Stimulated activated CD8-positive, alpha-beta memory T cell treated with anti-CD3 and anti-CD28 coated beads, Interleukin-15, amount 100 ng/mL, for 4 hours (primary cell): ENCODE results near the gene PHRF1.

ENCODE experiments used
- DNase-seq, 2 donors: peaks; one replicate each; pipeline ENCODE4 v3.0.0-alpha.2; 2020; ENCODE audit warnings: low read depth in 2 of 2

PHRF1 gene

DNA sequence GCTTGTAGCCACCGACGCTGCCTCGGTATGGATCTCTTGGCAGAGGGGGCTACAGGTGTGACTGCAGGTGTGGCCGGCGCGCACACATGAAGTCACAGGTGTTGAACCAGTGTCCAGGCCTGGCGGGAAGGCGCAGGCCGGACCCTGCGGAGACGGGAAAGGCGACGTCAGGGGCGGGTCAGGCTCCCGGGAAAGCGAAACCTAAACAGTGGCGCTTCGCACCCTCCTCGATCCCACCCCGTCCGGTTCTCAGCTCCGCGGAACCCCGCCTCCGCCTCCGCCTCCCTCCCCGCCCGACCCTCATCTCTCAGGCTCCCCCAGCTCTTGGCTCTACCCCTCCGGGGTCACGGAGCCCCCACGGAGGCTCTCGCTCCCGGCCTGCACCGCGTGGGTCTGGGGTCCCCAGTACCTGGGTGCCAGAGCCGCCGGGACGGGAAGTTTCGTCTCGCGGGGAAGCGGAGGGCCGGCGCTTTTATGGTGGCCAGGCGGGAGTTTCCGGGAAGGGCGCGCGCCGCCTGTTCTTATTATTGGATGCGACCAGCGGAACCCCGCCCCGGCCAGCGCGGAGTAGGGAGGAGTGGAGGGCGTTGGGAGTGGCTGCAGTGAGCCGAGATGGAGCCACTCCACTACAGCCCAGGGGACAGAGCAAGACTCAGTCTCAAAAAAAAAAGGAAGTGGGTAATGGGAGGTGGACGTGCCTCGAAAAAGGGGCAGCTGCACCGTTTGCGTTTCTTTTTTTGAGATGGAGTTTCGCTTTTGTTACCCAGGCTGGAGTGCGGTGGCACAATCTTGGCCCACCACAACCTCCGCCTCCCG is 39.4 kb downstream of the PHRF1 start, which contains the start of gene IRF7:
TSS of gene IRF7 (minus strand) at position 447 of the 816 bp plus-strand sequence. CDS start 586 bp downstream, outside the sequence.
- DNase-seq, result peak; percentile 67 to 71

DNA sequence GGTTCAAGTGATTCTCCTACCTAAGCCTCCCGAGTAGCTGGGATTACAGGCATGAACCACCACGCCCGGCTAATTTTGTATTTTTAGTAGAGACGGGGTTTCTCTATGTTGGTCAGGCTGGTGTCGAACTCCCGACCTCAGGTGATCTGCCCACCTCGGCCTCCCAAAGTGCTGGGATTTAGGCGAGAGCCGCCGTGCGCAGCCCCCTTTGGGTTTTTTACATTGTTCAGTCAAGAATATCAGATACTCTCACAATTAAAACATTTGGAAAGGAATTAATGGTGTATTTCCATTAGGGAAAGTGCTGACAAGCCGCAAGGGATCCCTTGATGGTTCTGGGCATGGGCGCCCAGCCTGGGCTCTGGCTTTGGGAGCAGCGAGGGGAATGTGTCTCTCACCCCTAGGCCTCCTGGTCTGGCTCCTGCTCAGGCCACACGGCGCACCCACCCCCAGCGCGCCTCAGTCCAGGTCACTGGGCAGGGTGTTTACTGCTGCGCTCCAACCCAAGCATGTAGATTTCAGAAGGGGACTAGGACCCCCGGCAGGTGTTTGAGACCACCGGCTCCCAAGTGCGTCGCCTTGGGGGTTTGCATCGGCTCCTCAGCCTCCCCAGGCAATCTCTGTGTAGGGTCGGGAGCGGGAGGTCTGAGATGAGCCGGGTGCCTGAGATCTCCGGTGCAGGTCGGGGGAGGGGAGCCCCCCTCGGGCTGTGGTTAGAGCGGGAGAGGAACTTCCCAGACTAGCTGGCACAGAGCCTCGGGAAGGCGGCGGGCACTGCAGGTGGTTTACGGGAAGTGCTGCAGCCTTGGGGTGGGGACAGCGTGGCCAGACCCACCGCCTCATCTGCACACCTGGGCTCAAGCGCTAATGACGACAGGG is 40.3 kb downstream of the PHRF1 start:
- DNase-seq, result no peak

DNA sequence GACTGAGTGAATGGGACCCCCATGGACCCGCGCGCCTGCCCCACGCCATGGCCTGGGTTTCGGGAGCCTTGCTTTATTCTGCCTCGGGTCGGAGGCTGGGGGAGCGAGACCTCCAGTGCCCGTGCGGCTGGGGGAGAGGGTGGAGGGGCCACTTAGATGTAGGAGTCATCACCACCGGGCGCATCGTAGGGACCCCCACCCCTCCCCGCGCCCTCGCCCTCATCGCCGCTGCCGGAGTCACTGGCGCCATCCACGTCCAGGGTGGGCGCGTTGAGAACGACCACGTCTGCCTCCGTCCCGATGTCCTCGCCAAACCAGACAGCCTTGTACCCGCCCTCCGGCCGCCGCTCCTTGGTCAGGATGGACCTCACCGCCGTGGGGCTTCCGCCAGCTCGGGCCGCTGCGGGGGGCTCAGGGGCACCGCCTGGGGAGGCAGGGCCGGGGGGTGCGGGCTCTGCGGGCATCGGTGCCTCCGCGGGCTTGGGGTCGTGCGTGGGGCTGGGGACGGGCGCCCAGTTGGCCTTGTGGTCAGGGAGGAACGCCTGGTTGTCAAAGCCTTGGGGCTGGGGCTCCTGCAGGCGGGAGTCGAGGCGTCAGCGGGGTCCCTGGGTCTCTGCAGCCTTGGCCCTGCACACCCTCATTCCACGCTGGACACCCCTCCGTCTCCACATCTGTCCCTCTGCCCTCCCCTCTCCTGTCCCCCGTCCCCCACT is 41.1 kb downstream of the PHRF1 start:
- DNase-seq, result no peak

DNA sequence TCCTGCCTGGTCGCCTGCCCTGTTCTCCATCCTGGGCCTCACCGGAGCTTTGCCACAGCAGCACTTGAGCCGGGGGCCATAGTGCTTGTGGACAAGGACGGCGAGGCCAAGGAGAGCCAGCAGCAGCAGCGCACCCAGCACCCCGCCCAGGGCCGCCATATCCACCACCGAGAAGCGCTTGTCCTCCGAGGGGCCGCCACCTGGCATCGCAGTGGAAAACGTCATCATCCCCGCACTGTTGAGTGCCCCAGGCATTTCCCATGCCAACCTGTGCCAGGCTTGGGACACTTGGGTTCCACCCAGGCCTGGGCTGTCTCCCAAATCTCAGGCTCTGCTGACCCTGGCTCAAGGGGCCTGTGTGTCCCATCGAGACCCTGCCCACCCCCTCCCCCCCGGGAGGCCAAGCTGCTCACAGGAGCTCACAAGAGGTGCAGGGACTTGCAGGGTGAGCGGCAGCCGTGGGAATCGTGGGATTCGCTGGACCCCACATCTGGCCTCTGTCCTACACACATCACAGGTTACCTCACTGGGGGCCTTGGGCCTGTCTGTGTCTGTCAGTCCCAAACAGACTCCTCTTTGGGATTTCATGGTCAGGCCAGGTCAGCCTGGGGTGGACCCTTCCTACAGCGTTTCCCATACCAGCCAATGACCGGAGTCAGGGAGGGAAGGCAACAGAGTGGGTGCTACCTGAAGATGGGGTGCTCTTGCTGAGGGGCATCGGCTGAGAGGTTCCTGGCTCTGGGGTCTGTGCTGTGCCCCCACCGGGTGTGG is 41.8 kb downstream of the PHRF1 start:
- no peak for DNase-seq

DNA sequence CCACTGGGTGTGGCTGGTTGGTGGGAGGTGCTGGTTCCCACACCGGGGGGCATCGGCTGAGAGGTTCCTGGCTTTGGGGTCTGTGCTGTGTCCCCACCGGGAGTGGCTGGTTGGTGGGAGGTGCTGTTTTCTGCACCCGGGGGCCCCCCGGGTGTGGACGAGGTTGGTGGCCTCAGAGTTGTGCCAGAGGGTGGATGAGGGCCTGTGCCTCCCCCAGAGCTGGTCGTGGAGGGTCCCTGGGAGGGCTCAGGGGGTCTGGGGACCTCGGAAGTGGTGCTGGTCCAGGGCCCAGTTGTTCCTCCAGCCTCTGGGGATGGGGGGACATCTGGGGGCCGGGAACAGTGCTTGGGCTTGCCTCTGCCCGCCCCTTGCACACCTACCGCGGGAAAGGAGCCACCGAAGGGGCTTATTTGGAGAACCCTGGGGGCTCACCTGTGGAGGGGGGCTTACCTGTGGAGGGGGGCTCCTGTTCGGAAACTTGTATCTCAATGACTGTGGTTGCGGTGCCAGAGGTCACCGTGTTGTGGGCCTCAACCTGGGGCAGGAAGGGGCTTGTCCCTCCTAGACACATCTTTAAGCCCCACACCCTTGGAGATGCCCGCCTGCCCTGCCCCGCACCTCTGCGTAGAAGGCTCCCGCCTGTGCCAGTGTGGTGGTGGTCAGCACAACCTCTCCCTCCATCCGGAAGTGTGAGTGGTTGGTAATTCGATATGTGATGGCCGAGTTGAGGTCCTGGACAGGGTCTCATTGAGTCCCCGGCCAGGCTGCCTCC is 42.8 kb downstream of the PHRF1 start:
- DNase-seq, result no peak

DNA sequence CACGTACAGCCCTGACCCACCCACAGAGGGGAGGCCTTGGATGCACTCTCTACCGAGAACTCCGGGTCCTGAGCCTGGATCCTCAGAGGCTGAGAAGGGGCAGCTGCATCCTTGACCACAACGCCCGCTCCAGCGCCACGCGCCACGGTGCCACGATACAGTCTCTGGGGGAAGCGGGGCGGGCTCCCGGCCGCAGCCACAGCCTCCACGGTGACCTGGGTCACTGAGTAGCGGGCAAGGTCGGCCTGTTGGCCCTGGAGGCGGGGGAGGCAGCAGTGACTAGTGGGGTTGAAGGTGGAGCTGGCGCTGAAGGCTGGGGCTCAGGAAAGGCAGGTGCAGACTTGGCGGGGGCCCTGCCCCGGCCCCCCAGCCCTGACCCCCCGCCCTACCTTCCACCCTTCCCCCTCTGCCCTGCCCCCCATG is 43.4 kb downstream of the PHRF1 start:
- DNase-seq, result no peak

DNA sequence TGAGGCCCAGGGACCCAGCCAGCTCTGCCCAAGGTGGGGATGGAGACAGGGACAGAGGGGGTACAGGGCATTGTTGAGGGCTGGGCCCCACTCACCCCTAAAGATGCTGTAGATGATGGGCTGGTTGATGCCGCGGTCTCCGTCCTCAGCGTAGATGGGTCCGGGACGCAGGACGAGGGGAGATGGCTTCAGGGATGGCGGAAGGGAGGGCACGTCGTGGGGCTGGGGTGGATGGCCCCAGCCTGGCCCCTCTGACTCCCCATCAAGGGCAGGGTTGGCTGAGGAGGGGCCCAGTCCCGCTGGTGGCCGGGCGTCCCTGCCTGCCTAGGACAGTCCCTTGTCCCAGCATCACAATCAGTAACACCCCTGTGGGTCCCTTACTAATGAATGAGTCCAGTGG is 43.9 kb downstream of the PHRF1 start:
- no peak for DNase-seq

DNA sequence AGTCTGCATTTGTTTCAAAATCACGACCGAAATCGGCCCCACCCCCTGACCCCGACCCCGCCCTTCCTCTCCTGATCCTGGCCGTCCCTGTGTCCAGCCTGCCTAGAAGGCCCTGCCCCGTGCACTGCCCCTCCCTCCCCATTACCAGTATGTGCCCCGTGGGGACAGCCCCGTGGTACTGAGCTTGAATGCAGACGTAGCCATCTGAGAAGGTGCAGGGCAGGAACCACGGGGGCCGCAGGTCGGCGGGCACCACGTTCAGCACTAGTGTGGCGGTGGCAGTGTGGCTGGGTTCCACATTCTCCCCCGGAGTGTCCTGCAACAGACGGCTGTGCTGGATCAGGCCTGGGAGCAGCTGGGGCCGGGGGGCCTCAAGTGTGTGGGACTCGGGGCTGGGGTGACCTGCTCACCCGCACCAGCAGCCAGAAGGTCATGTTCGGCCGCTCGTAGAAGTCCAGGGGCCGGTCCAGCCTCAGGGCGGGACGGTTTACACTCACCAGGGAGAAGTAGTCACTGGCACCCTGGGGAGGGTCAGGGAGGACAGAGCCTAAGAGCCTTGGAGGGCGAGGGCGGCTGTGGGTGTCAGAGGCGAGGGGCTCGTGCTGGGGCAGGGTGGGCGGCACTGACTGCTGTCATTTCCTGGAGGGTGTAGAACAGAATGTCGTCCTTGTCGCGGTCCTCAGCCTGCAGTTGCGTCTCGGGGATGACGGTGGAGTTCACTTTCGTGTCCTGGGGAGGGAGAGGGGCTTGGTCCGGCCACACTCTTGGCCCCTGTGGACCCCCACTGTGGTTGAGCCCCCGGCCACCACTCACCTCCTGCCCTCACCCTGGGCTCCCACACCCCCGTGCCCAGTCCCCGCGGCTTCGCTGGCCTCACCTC is 44.9 kb downstream of the PHRF1 start:
- DNase-seq, result no peak

DNA sequence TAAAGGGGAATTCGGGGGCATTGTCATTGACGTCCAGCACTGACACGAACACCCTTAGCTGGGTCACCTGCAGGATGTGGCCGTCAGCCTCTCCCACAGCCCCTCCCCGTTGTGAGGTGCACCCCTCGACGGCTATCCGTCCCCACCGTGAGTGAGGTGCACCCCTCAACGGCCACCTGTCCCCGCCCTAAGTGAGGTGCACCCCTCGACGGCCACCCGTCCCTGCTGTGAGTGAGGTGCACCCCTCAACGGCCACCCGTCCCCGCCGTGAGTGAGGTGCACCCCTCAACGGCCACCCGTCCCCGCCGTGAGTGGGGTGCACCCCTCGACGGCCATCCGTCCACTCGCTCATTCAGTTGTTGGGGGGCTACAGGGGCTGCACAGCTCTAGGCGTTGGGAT is 45.6 kb downstream of the PHRF1 start:
- DNase-seq, result no peak

DNA sequence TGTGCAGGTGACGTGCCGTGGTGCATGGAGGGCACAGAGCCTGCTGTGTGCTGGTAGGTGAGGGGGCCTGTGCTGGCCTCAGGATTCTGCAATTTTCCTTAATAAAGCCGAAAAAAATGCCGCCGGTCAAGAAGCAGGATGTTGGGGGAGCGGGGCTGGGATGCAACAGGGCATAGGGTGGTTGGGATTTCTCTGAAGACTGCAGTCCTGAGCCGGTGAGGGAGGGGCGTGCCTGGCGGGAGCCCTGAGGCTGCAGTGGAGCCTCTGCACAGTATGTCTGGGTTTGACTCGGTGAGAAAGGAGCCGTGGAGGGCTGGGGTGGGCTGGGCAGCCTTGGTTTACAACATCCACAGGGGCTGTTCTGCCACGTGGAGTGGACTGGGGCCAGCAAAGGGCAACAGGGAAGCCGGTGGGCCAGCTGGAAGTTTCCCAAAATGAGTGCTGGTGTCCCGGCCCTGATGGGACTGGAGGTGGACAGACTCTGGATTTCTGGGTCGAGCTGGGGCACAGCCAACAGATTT is 47.1 kb downstream of the PHRF1 start:
- no peak for DNase-seq

DNA sequence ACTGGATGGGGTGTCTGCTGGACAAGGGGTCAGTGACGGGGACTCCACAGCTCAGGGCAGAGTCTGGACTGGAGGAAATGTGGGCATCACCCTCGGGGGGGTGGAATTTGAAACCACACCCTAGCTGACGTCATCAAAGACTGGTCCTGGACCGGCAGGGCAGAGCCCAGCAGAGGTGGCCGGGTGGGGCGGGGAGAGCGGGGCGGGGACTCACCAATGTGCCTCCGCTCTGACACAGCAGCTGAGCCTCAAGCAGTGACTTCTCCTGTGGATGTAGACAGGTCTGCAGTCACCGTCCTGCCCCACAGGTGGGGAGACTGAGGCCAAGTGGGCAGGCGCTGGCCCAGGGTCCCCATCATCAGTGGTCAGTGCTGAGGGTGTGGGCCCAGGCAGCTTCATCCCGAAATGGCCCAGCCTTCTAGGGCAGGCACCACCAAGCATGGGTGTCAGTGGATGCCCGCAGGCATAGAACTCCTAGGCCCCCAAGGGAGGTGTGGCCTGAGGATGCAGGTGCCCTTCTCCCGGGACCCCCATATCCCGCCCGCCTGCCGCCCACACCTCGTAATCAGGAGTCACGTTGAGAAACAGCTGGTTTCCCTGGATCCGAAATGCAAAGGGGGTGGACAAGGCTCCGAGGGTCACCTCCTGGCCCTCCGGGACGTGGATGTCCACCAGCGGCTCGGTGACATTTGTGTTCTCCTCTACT is 47.9 kb downstream of the PHRF1 start:
- DNase-seq, result no peak

DNA sequence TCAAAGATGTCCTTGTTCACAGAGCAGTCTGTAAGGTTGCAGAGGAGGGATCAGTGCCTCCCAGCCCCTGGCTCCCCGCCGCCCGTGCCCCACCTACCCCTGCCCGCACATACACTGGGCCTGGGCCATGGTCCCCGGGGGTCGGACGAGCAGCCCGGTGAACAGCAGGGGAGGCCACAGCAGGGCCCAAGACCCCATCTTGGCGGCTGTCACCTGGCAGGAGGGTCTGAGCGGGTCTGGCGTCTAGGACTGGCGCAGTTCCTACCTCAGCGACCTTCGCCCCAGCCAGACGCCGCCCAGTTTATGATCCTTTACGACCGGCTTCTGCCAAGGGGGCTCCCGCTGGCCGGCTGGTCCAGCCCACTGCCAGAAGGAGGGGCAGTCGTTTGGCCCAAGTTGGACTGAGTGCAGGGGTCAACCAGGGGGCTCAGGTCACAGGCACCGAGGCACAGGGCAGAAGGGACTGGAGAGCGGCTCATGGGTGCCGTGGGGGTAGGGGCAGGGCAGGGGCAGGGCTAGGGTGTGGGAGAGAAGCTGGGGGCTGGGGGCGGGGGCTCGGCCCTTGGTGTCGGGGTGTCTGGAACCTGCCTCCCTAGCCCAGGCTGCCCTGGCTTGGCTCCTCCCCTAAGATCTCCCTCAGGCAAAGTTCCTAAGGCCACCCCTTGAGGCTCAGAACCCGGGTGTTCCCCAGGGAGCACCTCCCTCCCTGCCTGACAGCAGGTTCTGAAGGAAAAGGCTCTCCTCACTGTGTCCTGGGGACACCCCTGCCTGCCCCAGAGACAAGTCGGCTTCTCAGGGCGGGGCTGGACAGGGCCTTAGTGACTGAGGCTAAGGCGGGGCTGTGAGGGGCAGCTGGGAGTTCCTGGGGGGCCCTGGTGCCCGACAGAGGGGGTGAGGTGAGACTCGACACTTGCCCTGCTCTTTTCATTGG is 48.7 kb downstream of the PHRF1 start, which contains the start of gene CDHR5:
TSS of gene CDHR5 (minus strand) at position 251 of the 931 bp plus-strand sequence. CDS start at position 198, 53 bp downstream.
- DNase-seq, result no peak

DNA sequence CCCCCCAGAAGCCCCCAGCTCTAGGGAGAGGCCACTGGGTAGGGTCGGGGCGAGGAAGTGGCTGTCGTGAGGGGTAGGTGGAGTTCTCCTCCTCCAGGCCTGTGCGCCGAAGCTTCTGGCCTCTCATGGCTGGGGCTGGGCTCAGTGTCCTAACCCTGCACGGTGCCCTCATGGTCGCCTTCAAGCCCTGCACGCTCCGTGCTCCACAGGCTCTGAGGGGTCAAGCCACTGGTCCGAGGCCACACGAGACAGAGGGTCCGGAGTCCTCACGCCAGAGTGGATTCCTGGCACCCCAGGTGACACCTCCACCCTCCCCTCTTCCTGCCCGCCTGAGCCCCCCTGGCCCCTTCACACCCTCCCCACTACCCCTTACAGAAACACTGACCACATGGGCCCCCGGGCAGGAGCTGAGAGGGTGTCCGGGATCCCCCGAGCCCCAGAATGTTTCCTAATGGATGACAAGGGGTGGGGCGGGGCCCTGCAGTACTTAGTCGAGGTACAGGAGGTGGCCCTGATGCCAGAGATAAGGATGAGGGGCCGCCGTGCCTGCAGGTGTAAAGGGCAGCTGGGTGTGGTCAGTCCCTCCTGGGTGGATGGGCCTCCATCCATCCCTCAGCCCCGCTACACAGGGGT is 49.5 kb downstream of the PHRF1 start:
- no peak for DNase-seq

DNA sequence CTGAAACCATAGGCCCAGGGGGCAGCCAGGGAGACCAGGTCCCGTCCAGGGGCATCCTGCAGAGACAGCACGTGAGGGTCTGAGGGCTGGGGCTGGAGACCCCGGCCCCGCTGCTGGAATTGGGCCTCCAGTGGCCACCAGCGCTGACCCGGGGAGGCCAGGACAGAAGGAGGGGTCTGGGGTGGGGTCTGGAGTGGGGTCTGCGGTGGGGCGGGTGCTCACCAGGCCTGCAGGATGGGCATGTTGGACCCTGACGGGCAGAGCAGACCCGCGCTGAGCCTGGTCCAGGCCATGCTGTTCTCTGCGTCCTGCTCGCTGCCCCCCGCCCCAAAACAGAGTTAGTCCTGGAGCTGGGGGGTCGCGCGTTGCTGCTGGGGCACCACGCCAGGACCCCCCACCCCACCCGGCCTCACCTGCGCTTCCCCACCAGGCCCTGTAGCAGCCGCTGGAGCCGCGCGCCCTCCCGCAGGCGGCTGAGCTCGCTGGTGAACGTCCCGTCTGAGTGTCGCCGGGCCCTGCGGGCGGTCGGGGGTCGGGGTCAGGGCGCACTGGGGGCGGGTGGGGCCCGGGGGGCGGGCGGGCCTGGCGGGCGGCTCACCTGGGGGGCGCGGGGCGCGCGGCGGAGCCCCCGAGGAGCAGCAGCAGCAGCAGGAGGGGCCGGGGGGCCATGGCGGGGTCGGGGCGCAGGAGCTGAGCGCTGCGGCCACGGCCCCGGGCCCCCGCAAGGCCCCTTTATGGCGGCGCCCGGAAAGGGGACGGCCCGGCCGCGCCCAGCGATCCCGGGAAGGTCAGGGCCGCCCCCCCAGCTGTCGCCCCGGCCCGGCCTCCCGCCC is 50.4 kb downstream of the PHRF1 start, which contains the start of gene SCT:
TSS of gene SCT (minus strand) at position 707 of the 833 bp plus-strand sequence. CDS start at position 669, 38 bp downstream.
- DNase-seq, result no peak

DNA sequence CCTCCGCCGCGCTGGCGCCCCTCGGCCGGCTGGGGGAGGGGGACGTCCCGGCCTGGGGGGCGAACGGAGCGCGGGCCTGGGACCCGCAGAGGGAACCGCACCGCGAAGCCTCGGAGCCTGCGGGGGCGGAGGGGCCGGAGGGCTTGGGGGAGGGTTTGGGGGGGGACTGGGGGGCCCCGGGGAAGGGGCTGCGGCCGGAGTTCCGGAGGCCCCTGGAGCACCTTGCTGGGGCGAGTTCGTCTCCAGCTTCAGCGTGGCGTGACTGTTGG is 51.0 kb downstream of the PHRF1 start:
- DNase-seq, result no peak

DNA sequence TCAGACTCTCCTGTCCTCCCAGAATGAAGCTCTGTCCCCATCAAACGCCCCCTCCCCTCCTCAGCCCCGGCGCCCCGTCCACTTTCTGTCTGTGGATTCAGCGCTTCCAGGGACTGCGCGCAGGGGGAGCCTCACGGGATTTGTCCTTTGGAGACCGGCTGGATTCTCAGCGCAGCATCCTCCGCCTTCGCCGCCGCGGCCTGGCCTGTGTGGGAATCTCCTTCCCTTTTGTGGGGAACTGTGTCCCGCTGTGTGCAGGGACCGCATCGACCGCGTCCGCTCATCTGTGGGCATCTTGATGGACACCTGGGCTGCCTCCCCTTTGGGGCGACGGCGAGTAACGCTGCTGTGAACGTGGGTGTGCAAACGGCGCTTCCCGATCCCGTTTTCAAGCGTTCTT is 51.8 kb downstream of the PHRF1 start:
- DNase-seq, result no peak
